Breast epithelium (tissue), 4 donors: ENCODE data around the gene RASD2. TPM values are rescaled to one million over a fixed set of nuclear protein-coding genes. Genes with fewer than 3 reads are reported as not detected.

Experiments used
- DNase-seq, 2 donors: peaks; one replicate each; pipeline ENCODE4 v3.0.0-alpha.2; 2019; ENCODE audit warnings: low spot score in 2 of 2
- H3K27ac ChIP-seq, 2 donors: fragments of 200-600 bp; sonication (generic) in 1 of 2; one replicate each; pipeline ENCODE4 v1.5.1; 2016 to 2019; ENCODE audit warnings: mild to moderate bottlenecking in 1 of 2
- H3K27me3 ChIP-seq, 2 donors: fragments of 200-600 bp; sonication (generic) in 1 of 2; one replicate each; pipeline versions ENCODE4 v1.5.1 to v1.6.0; 2017 to 2019; ENCODE audit warnings: control low read depth in 1 of 2, mild to moderate bottlenecking in 1 of 2
- H3K36me3 ChIP-seq: fragments of 200-600 bp; one replicate; pipeline ENCODE4 v1.5.1; 2019
- H3K4me1 ChIP-seq, 2 donors: fragments of 200-600 bp; sonication (generic); one replicate each; pipeline ENCODE4 v1.5.1; 2016 to 2019; ENCODE audit warnings: control low read depth in 1 of 2
- H3K4me3 ChIP-seq, 3 donors: fragments of 200-600 bp; sonication (generic); 1 replicate in 2 of 3; 2 replicates in 1 of 3; pipeline ENCODE4 v1.5.1; 2016 to 2019; ENCODE audit warnings: mild to moderate bottlenecking in 3 of 3, moderate library complexity in 2 of 3
- H3K9me3 ChIP-seq, 2 donors: fragments of 200-600 bp; sonication (generic) in 1 of 2; one replicate each; pipeline ENCODE4 v1.5.1; 2016 to 2019; ENCODE audit warnings: control low read depth in 1 of 2
- CTCF ChIP-seq, 3 donors: fragments of 450-650 bp; IDR thresholded peaks; one replicate each; pipeline ENCODE4 v1.5.1; 2016 to 2017; ENCODE audit warnings: antibody characterized with exemption in 3 of 3, mild to moderate bottlenecking in 3 of 3, moderate library complexity in 3 of 3
- POLR2A ChIP-seq: fragments of 450-650 bp; IDR thresholded peaks from one replicate; pipeline ENCODE4 v1.6.1; 2016; ENCODE audit warnings: antibody characterized with exemption, mild to moderate bottlenecking, moderate library complexity
- POLR2AphosphoS5 ChIP-seq, 3 donors: sonication (generic); formaldehyde crosslinking; IDR thresholded peaks; one replicate each; pipeline ENCODE4 v1.6.1; 2017; ENCODE audit warnings: antibody characterized with exemption in 3 of 3
- intact Hi-C: fragments of 100-400 bp; cut with DNase I; formaldehyde crosslinking; loops from one replicate; pipeline ENCODE4 v1.15.1; 2023; ENCODE audit warnings: low total_unique reads
- total RNA-seq, 3 donors: library from RNA; depleted of rRNA; stranded (reverse); fragments of >200 nt; gene quantifications; one replicate each; pipeline ENCODE4 v1.1.0, GENCODE V29; 2016

Gene RASD2
- total RNA-seq, 3 donors from 2014 or later = 0.16 to 1.3 (median 0.88) TPM

- intact Hi-C loops = no loop called here
- TF ChIP-seq POLR2A = no peak
- no peak for TF ChIP-seq CTCF (IDR thresholded peaks at IDR 0.05)
- no peak for TF ChIP-seq POLR2AphosphoS5 (IDR thresholded peaks at IDR 0.05)
- DNase-seq = no peak
- Histone ChIP-seq H3K4me3 (no peak overlapping the region), H3K9me3 (no peaks in the 10 kb centered on the region), H3K27ac (no peak overlapping the region), H3K27me3 (no peaks in the 10 kb centered on the region), H3K4me1 (no peaks in the 10 kb centered on the region), H3K36me3 (no peaks in the 10 kb centered on the region)
Observed at GRCh38 chr22:35518811-35519210, 21.8 kb upstream of the RASD2 start.

GRCh38 chr22:35519306-35520000 is 21.2 kb upstream of the RASD2 start:
- TF ChIP-seq CTCF (IDR thresholded peaks at IDR 0.05) = no peak
- no peak for TF ChIP-seq POLR2AphosphoS5 (IDR thresholded peaks at IDR 0.05)
- TF ChIP-seq POLR2A = no peak
- no peaks in the 10 kb centered on the region for H3K4me1 ChIP-seq
- intact Hi-C loops = no loop called here
- H3K36me3 ChIP-seq = no peaks in the 10 kb centered on the region
- no peak overlapping the region for H3K27ac ChIP-seq
- H3K27me3 ChIP-seq = no peaks in the 10 kb centered on the region
- no peak for DNase-seq
- H3K4me3 ChIP-seq = no peak overlapping the region
- no peaks in the 10 kb centered on the region for H3K9me3 ChIP-seq

GRCh38 chr22:35521358-35522224 is 19.0 kb upstream of the RASD2 start:
- TF ChIP-seq POLR2A = no peak
- TF ChIP-seq POLR2AphosphoS5 (IDR thresholded peaks at IDR 0.05) = no peak
- TF ChIP-seq CTCF (IDR thresholded peaks at IDR 0.05) = no peak
- no peak for DNase-seq
- H3K27me3 ChIP-seq = no peaks in the 10 kb centered on the region
- H3K4me1 ChIP-seq = no peaks in the 10 kb centered on the region
- H3K9me3 ChIP-seq = no peaks in the 10 kb centered on the region
- no peak overlapping the region for H3K27ac ChIP-seq
- no peaks in the 10 kb centered on the region for H3K36me3 ChIP-seq
- intact Hi-C loops = no loop called here
- H3K4me3 ChIP-seq = no peak overlapping the region

- Histone ChIP-seq H3K36me3 (no peaks in the 10 kb centered on the region), H3K4me3 (no peak overlapping the region), H3K27me3 (no peaks in the 10 kb centered on the region), H3K9me3 (no peaks in the 10 kb centered on the region), H3K27ac (no peak overlapping the region), H3K4me1 (no peaks in the 10 kb centered on the region)
- no peak for DNase-seq
- intact Hi-C loops = no loop called here
- no peak for TF ChIP-seq POLR2A
- no peak for TF ChIP-seq CTCF (IDR thresholded peaks at IDR 0.05)
- TF ChIP-seq POLR2AphosphoS5 (IDR thresholded peaks at IDR 0.05) = no peak
Observed at GRCh38 chr22:35522225-35523149, 18.1 kb upstream of the RASD2 start.
